GM21381 (cell line): ENCODE results near the gene SLC12A7.

ENCODE experiments used
- ATAC-seq: cut with Tn5 transposase; IDR thresholded peaks from one replicate; pipeline ENCODE4 v1.9.1; 2021; ENCODE audit warnings: mild to moderate bottlenecking, moderate library complexity; ENCODE audit not compliant: unreplicated experiment

The SLC12A7 gene

DNA sequence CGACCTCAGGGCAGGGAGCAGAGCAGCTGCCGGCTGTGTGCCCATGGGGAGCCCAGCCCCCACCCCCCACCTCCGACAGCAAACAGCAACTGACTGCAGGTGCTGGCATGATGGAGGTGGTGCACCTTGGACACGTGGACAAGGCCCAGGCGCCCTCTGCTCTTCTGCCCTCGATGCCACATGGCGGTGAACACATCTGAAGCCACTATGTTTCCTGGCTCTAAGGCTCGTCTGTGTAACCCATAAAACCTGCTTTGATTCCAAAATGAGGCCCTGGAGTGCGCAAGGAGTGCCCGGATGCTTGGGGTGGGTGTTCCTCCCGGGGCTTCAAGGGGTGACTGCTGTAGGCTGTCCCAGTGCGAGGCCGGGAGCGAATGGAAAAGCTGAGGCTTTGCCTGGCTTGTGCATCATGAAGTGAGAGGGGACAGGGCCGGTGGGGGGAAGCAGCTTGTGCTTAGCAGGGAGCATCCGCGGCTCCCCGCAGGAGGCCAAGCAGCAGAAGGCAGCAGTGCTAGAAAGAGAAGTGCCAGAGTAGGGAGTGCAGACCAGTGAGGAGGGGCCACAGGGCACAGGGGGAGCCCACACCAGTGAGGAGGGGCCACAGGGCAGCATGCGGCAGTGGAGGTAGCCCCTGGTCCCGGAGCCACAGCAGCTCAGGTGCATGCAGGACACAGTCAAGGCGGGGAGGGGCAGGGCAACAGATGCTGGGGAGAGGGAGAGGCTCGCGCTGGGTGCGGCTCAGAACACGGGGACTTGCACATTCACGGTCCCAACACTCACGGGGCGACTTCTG is 73.2 kb downstream of the SLC12A7 start:
- no peak for ATAC-seq

DNA sequence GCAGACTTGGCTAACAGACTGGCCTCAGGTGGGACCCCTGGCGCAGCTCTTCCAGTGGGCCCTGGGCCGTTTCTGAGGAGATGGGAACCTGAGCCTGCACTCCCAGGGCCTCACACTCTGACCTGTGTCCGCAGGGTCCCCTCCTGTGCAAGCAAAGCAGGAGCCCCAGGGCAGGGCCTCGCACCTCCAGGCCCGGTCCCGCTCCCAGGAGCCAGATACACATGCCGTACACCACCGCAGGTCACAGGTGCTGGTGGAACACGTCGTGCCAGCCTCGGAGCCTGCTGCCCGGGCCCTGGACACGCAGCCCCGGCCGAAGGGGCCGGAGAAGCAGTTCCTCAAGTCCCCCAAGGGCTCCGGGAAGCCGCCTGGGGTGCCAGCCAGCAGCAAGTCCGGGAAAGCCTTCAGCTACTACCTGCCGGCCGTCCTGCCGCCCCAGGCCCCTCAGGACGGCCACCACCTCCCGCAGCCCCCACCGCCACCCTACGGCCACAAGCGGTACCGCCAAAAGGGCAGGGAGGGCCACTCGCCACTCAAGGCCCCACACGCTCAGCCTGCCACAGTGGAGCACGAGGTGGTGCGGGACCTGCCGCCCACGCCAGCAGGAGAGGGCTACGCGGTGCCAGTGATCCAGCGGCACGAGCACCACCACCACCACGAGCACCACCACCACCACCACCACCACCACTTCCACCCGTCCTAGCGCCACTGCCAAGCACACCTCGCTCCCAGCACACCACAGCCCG is 74.0 kb downstream of the SLC12A7 start:
- ATAC-seq = no peak

DNA sequence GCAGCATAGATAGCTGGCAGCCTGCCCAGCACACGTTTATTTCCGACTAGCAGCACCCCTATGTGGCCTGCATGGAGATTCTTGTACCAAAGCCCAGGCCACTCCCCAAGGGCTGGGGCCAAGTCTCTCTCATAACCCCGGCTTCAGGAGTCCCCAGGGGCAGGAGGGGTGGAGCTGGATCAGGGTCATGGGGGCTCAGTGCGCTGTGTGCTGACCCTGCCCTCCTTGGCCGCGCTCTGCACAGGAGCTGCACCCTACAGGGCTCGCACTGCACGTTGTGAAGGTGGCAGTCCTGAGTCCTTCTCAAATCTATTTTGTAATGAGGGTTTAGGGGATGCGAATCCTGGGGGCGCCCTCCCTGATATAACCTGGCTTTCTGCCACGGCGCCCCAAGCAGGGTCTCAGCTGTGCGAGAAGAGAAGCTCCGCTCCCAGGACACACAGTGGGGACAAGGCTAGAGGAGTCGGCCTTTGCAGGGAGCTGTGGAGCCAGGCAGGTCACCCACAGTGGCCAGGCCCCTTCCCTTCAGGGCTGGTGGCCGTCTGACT is 74.7 kb downstream of the SLC12A7 start:
- no peak for ATAC-seq

DNA sequence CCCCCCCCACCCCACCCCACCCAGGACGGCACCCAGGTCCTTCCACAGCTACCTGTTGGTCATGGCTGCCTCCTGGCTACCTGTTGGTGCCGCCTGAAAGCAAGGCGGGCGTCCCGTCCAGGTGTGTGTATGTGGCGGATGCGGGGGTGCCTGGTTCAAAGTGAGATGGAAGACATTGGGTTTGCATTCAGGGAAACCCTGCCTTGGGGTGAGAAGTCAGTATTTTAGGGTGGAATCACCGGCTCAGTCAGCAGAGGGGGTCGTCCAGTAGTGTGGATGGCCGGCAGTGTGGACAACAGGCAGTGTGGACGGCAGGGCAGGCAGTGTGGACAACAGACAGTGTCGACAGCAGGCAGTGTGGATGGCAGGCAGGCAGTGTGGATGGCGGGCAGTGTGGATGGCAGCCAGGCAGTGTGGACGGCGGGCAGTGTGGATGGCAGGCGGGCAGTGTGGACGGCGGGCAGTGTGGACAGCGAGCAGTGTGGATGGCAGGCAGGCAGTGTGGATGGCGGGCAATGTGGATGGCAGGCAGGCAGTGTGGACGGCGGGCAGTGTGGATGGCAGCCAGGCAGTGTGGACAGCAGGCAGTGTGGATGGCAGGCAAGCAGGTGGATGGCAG is 75.2 kb downstream of the SLC12A7 start:
- no peak for ATAC-seq

DNA sequence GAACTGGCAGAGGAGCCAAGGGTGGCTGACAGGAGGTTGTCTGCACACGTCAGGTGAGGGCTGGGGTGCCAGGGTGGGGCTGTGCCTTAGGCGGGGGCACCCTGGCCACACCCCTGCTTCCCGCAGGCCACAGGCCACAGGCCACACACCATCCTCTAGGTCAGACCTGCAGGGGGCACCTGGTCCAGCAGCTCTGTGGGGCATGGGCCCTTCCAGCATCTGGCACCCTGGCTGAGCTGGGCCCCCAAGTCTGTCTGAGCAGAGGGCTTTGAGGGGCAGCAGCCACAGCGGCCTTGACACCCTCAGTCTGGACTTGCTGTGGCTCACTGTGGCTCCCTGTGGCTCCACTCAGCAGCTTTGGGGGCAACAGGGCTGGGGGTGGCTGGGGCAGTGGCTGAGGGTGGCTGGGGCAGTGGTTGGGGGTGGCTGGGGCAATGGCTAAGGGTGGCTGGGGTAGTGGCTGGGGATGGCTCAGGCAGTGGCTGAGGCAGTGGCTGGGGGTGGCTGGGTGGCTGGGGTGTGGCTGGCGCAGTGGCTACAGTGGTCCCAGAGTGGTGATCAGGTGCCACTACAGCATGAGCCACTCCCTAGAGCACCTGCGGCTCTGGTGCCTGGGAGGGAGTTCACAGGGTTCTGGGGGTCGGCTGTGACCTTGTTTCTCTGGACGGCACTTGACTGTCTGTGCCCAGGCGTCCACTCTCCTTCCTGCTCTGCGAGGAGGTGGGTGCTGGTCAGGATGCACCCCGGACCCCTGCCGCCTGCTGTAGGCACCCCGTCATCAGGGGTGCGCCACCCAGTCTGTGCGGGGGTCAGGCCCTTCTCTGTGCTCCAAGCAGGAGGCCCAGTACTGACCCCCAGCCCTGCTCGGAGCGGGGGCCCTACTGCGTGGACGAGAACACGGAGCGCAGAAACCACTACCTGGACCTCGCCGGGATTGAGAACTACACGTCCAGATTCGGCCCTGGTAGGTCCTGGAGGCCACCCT is 76.2 kb downstream of the SLC12A7 start:
- ATAC-seq = no peak

DNA sequence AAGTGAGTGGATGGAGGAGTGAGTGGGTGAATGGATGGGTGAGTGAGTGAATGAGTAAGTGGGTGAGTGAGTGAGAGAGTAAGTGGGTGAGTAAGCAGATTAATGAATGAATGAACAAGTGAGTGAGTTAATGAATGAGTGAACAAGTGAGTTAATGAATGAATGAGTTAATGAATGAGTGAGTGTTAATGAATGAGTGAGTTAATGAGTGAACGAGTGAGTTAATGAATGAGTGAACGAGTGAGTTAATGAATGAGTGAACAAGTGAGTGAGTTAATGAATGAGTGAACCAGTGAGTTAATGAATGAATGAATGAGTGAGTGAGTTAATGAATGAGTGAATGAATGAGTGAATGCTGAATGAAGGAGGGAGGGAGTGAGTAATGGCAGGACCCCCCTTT is 76.9 kb downstream of the SLC12A7 start:
- no peak for ATAC-seq

DNA sequence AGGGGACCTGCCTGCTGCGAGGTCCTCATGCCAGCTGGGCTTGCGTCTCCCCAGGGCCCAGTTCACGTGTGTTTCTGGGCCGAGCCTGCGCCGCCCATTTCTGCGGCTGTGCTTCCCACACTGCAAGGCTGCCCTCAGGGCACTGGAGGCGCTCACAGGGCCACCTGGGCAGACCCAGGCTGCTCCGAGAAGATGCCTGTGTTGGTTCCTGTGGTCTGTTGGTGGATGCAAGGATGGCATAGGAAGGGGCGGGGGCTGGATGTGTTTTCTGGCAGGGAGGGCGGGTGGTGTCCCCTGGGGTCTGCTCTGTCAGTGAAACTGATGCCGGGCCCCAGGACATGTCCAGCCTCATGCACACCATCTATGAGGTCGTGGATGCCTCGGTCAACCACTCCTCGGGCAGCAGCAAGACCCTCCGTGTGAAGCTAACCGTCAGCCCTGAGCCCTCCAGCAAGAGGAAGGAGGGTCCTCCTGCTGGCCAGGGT is 77.4 kb downstream of the SLC12A7 start:
- no peak for ATAC-seq

DNA sequence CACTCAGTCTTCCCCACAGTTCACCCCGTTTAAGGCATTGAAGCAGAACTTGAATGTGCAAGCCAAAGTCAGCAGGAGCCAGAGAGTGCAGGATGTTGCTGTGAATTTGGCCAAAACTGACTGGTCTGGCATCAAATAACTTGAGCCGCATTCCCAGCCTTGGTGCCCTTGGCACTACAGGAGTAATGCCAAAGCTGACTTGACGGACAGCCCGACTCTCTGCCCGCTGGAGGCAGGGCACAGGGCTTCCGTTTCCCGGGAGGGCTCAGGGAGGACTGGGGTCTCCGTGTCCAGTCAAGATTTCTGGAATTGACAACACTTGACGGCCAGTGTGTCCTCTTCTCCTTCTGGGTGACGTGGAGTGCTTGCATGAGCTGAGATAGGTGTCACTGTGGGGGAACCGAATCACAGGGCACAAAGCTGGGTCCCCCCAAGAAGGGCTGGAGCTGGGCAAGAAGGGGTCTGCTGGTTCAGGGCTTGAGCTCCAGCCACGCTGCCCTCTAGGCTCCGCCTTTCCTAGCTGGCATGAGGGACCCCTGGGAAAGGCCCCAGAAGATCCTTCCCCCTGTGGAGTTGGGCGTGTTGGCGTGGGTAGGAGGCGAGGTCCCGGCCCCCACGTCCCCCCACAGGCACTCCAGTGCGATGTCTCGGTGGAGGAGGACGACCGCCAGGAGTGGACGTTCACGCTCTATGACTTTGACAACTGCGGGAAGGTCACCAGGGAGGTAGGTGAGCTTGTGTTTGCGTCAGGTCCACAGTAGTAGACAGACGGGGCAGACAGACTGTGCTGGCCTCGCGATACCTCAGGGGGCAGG is 78.0 kb downstream of the SLC12A7 start:
- ATAC-seq = no peak

DNA sequence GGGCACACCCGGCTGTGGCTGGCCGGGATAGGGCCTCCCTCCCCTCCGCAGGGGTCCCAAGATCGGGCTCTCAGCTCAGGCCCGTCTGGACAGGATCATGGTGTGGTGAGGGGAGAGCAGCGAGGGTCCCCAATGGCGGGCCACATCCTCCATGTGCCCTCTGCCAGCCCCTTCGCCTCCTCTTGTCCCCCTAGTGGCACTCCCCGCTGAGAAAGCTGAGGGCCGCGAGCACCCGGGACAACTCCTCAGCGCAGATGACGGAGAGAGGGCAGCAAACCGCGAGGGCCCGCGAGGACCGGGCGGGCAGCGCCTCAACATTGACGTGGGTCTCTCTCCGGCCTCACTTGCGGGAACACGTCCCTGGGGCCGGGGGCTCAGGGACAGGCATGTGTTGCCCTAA is 78.7 kb downstream of the SLC12A7 start:
- no peak for ATAC-seq

DNA sequence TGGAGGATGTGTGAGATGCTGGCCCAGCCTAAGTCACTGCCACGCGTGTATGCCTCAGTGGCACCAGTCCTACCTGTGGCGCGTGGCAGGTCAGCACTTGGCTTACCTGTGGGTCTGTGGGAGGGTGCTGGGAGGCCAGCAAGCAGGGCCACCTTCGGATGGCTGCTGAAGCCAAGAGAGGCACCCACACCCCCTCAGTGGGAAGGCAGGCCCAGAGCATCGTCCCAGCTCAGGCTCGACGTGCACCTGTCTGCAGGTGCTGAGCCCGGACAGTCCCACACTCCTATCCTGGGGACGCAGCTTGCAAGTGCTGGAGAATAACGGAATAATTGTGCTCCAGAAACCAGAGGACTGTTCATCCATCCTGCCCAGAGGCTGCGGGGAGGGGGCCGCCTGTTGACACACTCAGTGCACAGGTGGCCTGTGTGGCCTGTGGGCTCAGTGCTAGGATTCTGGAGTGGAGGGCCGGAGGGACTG is 79.3 kb downstream of the SLC12A7 start:
- no peak for ATAC-seq

DNA sequence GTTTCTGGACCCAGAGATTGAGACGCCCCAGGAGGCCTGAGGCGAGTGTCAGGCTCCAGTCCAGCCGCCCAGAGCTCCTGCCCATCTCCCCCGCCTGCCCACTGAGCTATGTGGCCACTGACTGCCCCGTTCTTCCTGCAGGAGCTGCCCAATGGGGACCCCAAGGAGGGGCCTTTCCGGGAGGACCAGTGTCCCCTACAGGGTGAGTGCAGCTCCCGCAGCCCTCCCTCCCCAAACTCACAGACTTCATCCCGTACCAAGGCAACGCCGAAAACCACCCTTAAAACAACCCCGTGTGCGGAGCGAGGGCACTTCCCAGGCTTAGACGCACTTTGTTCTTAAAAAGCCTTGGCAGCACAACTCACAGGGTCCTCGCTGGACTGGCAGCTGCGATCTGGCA is 79.9 kb downstream of the SLC12A7 start:
- no peak for ATAC-seq

DNA sequence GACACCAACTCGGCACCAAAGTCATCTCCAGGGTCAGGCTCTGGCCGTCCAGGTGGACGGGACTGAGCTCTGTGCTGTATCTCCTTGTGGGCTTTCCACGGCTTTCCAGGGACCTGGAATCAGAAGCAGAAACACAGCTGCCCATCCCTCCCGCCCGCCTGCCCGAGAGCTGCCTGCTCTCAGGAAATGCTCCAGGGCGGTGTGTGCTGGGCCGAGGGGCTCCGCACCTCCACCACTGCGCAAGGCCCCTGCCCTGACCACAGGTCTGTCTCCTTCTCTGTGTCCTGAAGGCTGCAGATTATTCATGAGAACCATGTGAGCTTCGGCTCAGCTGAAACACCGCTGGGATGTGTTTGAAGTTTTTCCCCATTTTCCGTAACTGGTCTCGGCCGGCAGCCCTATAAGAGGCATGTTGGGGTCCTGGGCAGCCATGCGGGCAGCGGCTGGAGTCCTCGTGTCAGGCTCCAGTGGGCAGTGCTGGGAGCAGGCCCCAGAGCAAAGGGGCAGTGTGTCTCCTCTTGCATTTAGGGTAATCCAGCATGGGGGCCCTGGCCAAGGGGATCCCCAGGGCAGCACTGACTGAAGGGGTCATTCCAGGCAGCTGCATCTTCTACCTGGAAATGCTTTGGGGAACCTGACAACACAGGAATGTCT is 80.4 kb downstream of the SLC12A7 start:
- no peak for ATAC-seq

DNA sequence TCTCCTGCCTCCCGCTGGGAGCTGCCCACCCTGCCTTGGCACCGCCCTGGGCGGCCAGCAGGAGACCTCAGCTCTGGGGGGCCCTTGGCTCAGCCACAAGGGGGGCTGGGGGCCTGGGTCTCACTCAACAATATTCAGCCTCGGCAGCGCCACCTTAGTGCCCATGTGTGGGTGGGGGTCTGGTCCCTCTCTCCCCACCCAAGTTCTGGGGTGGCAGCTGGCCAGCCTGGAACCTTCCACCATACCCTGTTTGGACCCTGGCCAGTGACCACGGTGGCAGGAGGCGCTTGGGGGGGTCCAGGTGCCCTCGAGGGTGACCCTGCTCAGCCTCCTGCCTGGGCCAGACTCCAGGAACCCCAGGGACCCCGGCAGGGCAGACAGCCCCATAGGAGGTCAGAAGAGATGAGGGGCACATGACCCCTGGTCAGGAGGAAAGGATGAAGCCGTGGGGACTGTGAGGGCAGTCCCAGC is 81.0 kb downstream of the SLC12A7 start:
- no peak for ATAC-seq

DNA sequence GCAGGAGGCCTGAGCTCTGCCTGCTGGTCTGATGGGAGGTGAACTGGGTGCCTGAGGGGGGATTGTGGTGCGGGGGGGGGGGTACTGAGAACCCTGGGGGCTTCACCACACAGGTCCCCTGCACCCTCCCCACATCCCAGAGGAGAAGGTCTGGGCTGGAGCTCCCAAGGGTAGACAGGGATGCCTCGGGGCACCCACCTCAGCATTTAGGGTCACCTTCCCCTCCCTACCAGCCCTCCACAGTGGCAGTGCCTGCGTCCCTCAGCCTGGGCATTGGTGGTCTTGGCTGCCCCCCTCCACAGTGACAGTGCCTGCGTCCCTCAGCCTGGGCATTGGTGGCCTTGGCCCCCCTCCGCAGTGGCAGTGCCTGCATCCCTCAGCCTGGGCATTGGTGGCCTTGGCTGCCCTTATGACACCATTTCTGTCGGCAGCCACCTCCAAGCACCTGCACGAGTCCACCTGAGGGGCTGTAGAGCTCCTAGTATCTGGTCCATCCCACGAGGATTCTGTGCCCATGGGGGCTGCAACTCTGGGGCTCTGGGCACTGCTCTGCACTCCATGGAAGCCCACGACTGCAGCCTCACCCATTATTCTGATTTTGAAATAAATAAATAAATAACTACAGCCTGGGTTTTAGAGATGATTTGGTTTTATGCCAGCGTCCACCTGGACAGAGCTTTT is 81.8 kb downstream of the SLC12A7 start:
- no peak for ATAC-seq

DNA sequence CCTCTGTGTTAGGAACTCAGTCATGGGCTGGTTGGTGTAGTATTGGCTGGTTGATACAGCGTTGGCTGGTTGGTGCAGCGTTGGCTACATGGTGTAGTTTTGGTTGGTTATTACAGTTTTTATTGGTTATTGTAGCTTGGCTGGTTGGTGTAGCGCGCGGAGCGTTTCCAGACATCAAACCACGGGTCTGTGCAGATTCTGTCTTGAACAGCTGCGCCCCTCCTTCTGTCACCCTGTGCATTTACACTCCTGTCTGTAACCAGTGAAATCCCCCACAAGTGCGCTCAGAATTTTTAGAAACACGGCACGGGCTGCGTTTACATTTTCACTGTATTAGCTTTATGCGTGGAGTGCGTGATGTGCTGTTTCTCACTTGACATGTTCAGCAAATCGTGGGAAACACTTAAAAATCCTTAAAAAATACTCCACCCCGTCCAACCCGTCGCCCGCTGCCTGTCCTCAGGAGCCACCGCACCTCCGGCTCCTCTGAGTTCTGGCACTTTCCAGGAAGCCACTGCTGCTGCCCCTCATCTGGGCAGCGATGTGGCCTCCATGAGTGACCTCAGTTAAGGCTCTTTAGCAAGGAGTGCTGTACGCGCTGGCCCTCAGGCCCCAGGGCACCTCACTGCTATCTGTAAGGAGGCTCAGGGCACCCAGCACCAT is 82.5 kb downstream of the SLC12A7 start:
- ATAC-seq = no peak

DNA sequence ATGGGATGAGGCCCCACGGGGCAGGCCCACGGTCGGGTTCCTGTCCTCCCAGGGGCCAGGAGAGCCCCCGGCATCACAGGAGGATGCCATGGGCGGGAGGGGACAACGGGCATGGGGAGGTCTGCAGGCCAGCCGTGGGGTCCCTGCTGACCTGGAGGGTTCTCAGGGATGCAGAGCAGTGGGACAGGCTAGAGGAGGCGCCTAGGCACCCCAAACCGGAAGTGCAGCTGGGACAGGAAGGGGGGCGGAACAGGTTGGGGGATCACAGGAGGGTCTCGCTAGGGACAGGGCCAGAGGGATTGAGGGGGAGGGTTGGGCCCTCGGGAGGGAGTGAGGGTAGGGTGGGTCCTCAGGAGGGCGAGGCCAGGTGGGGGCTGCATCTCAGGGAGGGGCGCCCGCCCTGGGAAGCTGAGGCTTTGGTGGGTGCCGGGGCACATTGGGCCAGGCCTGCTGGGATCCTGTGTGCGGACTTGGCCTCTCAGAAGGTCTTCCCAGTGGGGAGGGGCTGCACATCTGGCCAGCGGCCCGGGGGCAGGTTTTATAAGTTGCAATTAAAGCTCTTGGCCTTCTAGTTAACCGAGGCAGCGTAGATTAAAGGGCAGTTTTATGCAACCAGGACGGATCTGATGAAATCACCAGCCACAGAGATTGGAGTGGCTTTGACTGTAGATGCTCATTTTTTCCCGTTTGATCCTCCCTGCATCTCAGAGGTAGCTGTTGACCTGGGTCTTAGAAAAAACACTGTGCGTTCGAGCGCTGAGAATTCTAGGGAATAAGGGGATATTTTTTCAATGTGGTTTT is 83.2 kb downstream of the SLC12A7 start:
- ATAC-seq = no peak
